GM19328 (cell line): ENCODE measurements around the gene PTPRC.

Source experiments
- ATAC-seq: cut with Tn5 transposase; IDR thresholded peaks from one replicate; pipeline ENCODE4 v1.9.1; 2021; ENCODE audit warnings: mild to moderate bottlenecking, moderate library complexity; ENCODE audit not compliant: unreplicated experiment

Gene PTPRC

GRCh38 chr1:198643808-198644207 lies 5.0 kb downstream of the PTPRC start:
- ATAC-seq, result no peak

DNA sequence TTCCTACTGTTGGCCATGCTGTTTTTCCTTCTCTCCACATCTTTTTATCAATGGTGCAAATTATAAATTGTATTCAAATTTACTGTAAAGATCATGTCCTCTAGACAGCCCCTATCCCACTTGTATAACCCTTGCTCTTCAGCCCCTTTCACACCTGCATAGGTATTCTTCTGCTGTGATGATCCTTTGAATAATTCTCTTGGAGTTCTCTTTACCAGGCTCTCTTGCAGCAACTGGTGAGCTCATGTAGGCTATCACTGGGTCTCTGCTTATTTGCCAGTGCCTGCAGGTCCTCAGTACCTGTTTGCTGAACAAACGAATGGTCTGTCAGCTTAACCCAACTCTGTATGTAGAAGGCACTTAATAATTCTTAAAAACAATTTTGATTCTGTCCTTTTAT lies 8.2 kb downstream of the PTPRC start:
- no peak for ATAC-seq

DNA sequence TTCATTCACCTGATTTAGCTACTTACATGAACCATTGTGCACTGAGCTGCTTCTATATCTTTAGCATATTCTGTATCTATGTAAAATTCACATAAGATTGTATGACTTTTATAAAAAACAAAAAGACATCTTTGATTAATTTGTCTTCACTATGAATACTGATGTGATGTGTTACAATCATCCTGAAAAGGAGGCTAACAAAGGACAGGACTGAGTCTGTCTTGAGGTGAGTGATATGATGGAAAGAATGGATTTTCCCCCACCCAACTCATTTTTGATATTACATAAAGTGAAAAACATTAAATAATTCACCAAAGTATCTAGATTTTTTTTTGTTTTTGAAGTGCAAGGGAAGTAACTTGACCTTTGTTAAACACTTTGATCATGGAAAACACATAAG lies 9.8 kb downstream of the PTPRC start:
- ATAC-seq, result no peak

DNA sequence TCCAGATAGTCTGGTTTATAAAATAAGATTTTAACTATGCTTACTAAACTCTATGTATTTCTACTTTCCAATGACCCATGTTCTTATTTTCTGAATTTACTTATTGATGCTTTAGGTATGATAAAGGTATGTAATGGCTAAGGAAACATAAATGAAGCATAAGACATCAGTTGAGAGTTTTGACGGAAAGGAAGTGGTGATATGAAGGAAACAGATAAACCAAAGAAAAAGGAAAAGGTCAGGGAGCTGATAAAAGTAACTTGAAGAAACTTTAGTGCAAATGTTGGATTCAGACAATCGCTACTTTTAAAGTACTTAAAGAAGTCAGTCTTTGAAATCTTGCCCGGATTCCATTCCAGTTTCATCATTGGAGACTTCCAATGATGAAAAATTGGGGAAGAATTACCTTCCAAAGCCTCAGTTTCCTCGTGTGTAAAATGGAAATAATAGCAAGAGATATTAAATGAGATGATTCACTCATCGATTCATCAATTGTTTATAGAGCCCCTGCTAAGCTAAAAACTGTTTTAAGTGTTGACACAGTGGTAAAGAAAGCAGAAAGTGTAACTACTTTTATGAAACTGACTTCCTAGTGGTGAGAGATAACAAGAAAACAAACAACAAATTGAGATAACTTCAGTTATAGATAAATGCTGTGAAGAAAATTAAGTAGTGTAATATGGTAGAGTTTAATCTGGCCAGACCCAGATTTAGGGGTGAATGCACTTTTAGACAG lies 10.6 kb downstream of the PTPRC start:
- ATAC-seq, result no peak

- ATAC-seq, result peak; percentile 42
Measured at GRCh38 chr1:198649968-198650338, 11.1 kb downstream of the PTPRC start.

GRCh38 chr1:198650506-198650905 lies 11.7 kb downstream of the PTPRC start:
- ATAC-seq, result no peak

DNA sequence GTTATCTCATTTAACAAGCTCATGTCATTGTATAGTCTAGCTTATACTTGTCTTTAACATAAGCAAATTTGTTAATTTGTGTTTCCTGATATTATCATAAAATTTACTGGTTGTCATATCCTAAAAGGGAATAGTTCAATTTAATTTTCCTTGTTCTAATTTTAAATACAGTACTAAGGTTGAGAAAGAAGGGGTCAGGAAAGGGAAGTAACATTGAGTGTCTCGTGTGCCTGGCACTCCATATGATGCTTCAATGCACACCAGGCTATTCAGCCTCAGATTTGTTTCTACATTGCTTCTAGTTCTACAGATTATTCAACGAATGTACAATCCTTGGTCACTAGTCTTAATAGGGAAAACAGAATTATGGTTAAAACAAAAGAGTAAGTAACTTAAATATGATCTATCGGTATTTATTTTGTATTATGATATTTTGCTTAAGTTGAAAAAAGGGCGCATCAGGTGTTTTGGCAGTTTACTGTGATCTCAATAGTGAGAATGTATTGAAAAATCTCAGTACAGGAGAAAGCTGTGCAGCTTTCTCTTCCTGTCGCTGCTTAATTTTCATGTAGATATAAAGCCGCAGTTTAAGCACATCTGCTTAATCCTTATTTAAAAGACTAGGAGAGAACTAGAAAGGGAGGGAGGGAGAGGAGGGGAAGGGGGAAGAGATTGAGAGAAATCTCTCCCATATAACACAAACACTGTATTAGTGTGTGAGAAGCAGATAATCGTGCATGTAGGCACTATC lies 13.0 kb downstream of the PTPRC start:
- peak; percentile 52 for ATAC-seq

- no peak for ATAC-seq
Measured at GRCh38 chr1:198653808-198654413, 15.1 kb downstream of the PTPRC start.

- ATAC-seq, result no peak
Measured at GRCh38 chr1:198655459-198656121, 16.8 kb downstream of the PTPRC start.

- ATAC-seq, result no peak
Measured at GRCh38 chr1:198656500-198656932, 17.7 kb downstream of the PTPRC start.

DNA sequence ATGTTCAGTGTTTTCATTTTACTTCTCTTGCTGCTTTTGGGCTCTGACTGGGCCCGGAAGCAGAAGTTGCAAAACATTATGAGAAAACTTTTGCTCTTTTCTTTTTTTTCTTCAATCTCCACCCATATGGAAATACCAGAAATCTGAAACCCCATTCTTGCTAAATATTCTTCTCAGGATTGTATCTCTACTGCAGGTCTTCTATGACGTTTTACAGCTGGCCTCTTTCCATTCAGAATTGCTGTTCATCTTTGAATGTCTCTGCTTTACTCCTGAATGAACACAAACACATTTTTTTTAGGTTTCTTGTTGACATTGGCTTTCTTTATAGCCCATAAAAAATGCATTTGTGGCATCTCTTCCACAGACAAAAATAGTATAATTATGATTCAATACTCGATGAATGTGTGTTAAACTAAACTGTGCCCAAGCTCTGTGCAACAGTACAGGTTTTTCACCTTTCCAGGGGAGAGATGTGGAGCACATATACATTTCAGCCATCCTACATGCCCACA lies 18.8 kb downstream of the PTPRC start:
- ATAC-seq, result peak; percentile 45

DNA sequence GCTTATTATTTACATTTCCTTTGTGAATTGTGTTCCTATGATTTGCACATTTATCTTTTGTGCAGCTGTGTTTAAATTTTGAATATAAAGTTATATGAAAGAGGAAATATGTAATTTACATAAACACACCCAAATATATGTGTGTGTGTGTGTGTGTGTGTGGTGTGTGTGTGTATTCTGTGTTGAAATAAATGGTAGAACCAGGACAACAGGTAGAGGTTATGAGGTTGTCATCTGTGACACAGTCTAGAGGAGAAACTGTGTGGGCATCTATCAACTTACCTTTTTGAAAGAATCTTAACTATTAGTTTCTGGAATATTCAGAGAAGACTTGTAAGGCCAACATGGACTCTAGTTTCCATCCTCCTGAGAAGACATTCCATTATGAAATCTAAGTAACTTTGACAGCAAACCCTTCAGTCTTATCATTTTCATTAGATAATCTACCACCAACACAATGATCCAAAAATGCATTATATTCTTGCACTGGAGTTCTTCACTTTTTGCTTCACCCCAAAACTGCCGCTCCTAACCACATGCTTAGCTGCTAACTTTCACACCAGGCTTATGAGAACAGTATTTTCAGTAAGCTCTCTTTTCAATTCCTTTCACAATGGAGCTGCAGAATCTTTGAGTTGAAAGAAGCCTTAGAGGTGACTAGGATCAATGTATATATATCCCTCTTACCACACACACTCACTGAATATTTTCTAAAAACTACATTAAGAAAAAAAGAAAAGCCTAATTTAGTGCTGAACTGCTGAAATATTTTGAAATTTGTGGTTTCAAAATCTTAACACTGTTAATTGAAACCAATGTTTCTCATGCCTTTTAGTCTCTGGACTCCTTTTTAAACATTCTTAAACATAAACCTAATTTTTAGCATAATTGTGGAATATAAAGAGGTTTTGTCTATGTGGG lies 21.8 kb downstream of the PTPRC start:
- no peak for ATAC-seq

DNA sequence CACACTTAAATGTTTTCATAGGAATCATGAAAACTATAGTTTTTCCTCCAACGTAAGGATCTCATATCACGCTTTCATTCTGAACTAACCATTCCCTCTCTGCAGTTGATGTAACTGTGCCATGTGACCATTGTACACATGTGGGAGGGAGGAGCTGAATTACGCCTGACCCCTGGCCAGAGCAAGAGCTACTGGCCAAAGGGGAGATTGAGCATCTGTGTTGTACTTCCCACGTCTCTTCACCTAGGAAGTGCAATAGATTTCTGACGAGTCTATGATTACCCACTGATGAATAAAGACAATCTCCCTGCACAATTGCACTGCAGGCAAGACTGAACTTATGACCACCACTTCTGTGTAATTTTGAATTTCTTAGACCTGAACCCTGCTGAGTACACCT lies 24.0 kb downstream of the PTPRC start:
- no peak for ATAC-seq

GRCh38 chr1:198664068-198664788 lies 25.4 kb downstream of the PTPRC start:
- ATAC-seq, result no peak

- ATAC-seq, result no peak
Measured at GRCh38 chr1:198667186-198667585, 28.3 kb downstream of the PTPRC start.

- ATAC-seq, result no peak
Measured at GRCh38 chr1:198667807-198668206, 29.0 kb downstream of the PTPRC start.

DNA sequence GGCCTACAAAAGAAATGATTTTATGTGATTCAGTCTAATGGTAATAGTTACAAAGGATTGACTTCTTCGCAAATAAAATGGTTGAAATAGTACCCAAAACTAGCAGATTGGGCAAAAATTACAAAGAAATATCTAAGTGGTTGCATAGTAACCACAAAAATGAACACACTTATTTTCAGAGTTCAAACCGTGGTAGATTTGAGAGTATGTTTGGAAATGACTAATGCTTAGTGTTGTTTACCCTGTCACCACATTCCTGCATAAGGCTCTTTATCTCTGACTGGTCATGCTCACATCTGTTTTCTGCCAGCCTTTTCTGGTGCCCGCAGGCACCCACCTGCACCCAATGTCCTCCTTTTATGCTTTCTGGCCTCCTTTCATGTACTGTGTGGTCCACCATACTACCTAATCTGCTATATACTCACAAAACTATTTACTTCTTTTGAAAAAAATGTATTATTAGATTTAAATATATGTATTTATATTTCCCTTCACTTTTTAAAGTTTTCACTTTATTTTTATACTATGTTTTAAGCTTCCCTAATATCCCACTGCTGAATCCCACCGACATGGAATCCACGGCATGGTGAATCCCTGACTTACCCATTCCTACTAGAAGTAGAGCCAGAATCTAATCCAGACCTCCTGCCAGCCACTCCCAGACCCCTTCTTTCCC lies 30.3 kb downstream of the PTPRC start:
- ATAC-seq, result peak; percentile 65

GRCh38 chr1:198669771-198670170 lies 30.9 kb downstream of the PTPRC start:
- ATAC-seq, result no peak

DNA sequence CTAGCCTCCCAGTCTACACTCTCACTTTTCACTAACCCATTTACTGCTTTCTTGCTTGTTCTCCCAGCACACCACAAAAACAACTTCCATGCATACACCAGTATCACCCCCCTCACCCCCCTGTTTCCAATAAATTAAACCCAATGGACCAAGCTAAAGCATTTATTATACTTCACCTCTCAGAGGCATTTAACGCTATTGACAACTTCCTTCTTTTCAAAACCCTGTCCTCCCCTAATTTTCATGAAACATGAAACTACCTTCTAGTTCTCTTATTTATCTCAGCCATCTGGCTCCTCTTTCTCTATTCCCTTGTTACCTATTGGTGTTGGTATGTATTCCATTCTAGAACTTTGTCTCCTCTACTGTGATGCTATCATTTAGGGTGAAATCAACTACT lies 32.3 kb downstream of the PTPRC start:
- ATAC-seq, result no peak
